ENCODE results near the gene TRIOBP. TPM values are rescaled to one million over a fixed set of nuclear protein-coding genes. Genes with fewer than 3 reads are reported as not detected.

TRIOBP gene
- total and polyA plus RNA-seq, 2 of the 13 experiments (the other 11 are each of a cell fraction or from before 2014, with no cell fraction given), result 6.1 to 15.4 TPM

- TF ChIP-seq NFAT5 (CRISPR knock-in tag; IDR thresholded peaks at IDR 0.05) (no peak), MIER2 (CRISPR knock-in tag; IDR thresholded peaks at IDR 0.05) (no peak), ZHX1 (CRISPR knock-in tag; IDR thresholded peaks at IDR 0.05; ENCODE audit: low read depth) (no peak), CSRNP2 (CRISPR knock-in tag; conservative IDR thresholded peaks at IDR 0.05; ENCODE audit: low read depth) (no peak), HNF1B (CRISPR knock-in tag; IDR thresholded peaks at IDR 0.05) (0 out of 2 replicates have a peak, but pooled peaks have one; percentile 12), MBNL3 (CRISPR knock-in tag; conservative IDR thresholded peaks at IDR 0.05) (no peak), PCBP1 (IDR thresholded peaks at IDR 0.05; ENCODE audit: borderline replicate concordance, low read depth, low read length) (no peak), ZBTB37 (CRISPR knock-in tag; IDR thresholded peaks at IDR 0.05) (no peak), ZFP36L2 (CRISPR knock-in tag; IDR thresholded peaks at IDR 0.05) (no peak), DMTF1 (CRISPR knock-in tag; IDR thresholded peaks at IDR 0.05) (no peak)
These were observed 38.4 kb upstream of the TRIOBP start, which contains the start of gene PDXP (continued) for GRCh38 chr22:37658133-37659065.
